Omental fat pad (tissue), 4 donors: ENCODE measurements around the gene BFSP2. TPM values are rescaled to one million over a fixed set of nuclear protein-coding genes. Genes with fewer than 3 reads are reported as not detected.
"Not testable (repeated sequence)": the region's sequence is repeated elsewhere in the genome, so short reads cannot be mapped to it uniquely, and the experiment has no call there.

Experiments
- ATAC-seq: fragments of 150-250 bp; one replicate; pipeline ENCODE4 v1.9.1; 2016; ENCODE audit warnings: mild to moderate bottlenecking, moderate library complexity; ENCODE audit not compliant: low FRiP score
- DNase-seq: peaks from one replicate; pipeline ENCODE4 v3.0.0-alpha.2; 2019; ENCODE audit warnings: low spot score
- total RNA-seq, 4 donors: library from RNA; depleted of rRNA; stranded (reverse); fragments of >200 nt; gene quantifications; one replicate each; pipeline ENCODE4 v1.1.0, GENCODE V29; 2016
- TF ChIP-seq, protein P1 (sequence below), 3 donors: fragments of 450-650 bp; IDR thresholded peaks; one replicate each; pipeline ENCODE4 v1.5.1; 2016 to 2017; ENCODE audit warnings: antibody characterized with exemption in 3 of 3, mild to moderate bottlenecking in 3 of 3, moderate library complexity in 2 of 3

BFSP2 gene
- total RNA-seq, 4 donors from 2014 or later, result not detected

DNA sequence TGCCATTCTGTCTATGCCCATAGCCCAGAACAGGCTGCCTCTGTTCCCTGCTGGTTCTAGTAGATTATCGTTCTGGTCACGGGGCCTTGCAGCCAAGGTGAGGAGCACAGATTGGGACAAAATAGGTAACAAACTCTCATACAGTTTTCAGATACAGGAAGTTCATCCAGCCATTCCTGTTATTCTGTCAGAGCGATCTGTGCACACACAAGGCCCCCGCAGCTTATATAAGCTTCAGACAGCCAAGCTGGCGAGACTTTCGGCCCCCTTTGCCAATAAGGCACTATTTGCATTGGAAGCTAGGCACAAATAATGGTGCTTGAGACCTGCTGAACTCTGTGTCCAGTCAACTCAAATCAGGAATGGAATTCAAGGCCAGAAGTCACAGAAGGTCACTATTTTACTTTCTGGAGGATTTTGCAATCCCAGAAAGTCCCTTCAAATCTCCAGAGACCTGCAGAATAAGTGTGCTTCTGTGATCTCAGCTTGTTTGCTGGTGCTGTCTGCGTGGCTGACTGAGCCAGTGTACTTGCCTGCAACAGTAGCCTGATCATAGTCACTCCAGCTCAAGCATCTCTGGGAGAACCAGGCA, 69.4 kb downstream of the BFSP2 start:
- TF ChIP-seq, protein P1, sequence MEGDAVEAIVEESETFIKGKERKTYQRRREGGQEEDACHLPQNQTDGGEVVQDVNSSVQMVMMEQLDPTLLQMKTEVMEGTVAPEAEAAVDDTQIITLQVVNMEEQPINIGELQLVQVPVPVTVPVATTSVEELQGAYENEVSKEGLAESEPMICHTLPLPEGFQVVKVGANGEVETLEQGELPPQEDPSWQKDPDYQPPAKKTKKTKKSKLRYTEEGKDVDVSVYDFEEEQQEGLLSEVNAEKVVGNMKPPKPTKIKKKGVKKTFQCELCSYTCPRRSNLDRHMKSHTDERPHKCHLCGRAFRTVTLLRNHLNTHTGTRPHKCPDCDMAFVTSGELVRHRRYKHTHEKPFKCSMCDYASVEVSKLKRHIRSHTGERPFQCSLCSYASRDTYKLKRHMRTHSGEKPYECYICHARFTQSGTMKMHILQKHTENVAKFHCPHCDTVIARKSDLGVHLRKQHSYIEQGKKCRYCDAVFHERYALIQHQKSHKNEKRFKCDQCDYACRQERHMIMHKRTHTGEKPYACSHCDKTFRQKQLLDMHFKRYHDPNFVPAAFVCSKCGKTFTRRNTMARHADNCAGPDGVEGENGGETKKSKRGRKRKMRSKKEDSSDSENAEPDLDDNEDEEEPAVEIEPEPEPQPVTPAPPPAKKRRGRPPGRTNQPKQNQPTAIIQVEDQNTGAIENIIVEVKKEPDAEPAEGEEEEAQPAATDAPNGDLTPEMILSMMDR (IDR thresholded peaks at IDR 0.05), result no peak
- ATAC-seq, result peak; percentile 33
- DNase-seq, result no peak

DNA sequence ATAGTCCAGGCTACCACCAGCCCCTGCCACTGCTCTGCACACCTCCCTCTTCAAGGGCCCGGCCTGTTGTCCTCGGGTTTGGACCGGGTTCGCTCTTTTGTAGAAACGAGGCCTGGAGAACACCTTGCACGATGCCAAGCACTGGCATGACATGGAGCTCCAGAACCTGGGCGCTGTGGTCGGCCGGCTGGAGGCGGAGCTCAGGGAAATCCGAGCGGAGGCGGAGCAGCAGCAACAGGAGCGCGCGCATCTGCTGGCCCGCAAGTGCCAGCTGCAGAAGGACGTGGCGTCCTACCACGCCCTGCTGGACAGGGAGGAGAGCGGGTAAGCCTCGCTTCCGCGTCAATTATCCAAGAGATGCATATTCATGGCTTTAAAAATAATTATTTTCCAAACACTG, 72.4 kb downstream of the BFSP2 start:
- TF ChIP-seq, protein P1 (IDR thresholded peaks at IDR 0.05), result no peak
- ATAC-seq (no peak), DNase-seq (no peak)

DNA sequence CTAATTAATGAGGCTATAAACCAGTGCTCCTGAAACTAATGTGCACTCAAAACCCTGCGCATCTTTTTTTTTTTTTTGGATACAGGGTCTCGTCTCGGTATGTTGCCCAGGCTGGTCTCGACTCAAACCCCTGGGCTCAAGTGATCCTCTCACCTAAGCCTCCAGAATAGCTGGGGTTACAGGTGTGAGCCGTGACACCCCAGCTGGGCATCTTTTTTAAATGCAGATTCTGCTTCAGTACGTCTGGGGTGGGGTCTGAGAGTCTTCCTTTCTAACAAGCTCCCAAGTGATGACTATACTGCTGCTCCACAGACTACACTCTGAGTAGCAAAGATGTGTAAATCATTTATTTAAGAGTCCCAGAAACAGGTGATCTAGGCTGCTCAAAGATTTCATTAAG, 73.0 kb downstream of the BFSP2 start:
- TF ChIP-seq, protein P1 (IDR thresholded peaks at IDR 0.05), result no peak
- DNase-seq (no peak), ATAC-seq (no peak)

DNA sequence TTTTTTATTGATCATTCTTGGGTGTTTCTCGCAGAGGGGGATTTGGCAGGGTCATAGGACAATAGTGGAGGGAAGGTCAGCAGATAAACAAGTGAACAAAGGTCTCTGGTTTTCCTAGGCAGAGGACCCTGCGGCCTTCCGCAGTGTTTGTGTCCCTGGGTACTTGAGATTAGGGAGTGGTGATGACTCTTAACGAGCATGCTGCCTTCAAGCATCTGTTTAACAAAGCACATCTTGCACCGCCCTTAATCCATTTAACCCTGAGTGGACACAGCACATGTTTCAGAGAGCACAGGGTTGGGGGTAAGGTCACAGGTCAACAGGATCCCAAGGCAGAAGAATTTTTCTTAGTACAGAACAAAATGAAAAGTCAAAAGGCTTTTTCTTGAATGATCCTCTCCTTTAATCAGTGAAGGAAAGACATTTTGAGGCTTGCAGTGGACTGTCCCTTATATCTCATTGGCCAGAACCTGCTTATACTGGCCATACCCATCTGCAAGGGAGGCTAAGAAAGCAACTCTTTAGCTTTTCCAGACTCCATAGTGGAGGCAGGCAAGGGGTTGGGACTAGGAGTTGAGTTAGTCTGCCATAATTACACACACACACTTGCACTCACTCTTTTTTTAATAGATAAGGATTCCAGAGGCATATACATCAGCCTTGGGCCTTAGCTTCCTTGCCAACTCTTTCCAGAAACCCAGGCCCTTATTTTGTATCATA, 73.8 kb downstream of the BFSP2 start:
- DNase-seq, result not testable (repeated sequence)
- peak; percentile 18 for ATAC-seq

DNA sequence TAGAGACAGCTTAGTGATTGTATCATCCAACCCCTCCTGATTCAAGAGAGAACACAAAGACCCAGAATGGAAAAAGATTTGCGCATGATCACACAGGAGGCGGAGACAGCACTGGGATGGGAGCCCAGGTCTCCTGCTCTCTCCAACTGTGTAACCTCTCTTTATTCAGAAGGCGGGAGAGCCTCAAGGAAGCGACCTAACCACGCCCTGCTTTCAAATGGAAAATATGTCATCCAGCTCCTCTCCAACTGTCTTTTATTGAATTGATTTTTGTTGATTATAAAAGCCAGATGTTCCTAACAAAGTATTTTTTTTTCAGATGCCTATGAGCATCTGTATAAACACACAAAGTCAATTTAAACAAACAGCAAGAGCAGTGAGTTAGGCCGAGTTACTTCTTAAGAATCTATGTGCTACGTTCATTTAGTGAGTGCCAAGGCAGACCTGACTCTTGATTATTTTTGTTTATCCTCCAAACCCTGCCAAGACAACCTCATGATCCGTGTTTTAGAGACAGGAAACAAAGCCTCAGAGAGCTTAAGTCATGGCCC, 74.5 kb downstream of the BFSP2 start:
- no peak for DNase-seq
- peak; percentile 64 for ATAC-seq
- TF ChIP-seq, protein P1 (IDR thresholded peaks at IDR 0.05), result no peak

DNA sequence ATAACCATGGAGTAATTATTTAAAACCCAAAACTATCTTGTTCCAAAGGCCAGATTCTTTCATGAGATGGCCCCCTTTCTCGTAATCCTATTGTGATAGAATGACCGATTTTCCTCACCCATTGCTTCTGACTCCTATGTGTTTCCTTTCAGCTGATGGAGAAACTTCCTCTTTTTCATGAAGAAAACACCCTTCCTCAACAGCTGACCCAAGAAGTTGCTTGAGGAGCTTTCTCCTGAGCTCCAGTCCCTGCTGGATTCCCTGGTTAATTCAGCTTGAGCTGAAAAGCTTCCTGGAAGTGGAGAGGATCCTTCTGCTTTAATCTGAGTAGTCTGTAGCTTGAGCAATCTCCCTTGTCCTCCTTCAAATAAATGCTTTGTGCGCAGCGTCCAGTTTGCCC, 75.0 kb downstream of the BFSP2 start:
- TF ChIP-seq, protein P1 (IDR thresholded peaks at IDR 0.05), result no peak
- DNase-seq, result no peak
- ATAC-seq, result no peak

DNA sequence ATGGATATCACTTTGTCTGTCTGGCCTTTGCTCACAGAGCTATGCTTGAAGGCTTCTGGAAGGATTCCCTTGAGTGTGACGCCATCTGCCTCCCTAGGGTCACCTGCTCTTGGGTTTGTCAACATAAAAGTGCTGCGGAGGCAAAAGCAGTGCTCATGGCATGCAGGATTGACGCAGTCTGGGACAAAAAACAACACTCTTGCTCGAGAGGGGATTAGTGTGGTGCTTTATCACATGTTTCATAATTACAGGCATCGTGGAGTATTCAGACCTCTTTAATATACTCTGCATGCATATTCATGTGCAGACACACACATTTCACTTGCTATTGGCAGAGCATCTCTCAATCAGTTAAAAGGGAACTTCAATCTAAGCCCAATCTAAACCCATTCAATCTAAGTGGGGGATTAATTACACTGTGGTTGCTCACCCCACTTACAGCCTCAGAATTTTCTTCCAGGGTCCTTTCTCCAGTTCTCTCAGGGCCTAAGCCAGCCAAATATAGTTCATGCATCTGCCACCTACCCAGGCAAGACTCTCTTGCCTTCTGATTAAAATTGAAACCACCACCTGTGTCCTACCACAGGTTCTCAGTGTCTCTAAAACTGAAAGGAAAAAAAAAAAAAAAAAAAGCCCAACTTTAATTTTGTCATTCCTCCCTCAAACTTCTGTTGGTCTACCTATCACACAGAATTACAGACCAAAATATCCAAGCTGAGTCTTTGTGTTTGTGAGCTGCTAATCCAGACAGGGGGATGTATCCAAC, 75.6 kb downstream of the BFSP2 start:
- TF ChIP-seq, protein P1 (IDR thresholded peaks at IDR 0.05), result no peak
- ATAC-seq (no peak), DNase-seq (no peak)
